22Rv1 (cell line): ENCODE results near the gene RAET1G.
"Not testable (repeated sequence)": the region's sequence is repeated elsewhere in the genome, so short reads cannot be mapped to it uniquely, and the experiment has no call there.

Source experiments
- H3K27ac ChIP-seq: fragments of 450-650 bp; 2 replicates; pipeline ENCODE4 v1.5.1; 2017
- ZFX ChIP-seq: fragments of 450-650 bp; IDR thresholded peaks from 2 replicates; pipeline ENCODE4 v1.6.1; 2017; ENCODE audit warnings: antibody characterized with exemption, borderline replicate concordance
- TF ChIP-seq, protein P1 (sequence below): fragments of 450-650 bp; IDR thresholded peaks from 2 replicates; pipeline ENCODE4 v1.5.1; 2017; ENCODE audit warnings: mild to moderate bottlenecking

The RAET1G gene

DNA sequence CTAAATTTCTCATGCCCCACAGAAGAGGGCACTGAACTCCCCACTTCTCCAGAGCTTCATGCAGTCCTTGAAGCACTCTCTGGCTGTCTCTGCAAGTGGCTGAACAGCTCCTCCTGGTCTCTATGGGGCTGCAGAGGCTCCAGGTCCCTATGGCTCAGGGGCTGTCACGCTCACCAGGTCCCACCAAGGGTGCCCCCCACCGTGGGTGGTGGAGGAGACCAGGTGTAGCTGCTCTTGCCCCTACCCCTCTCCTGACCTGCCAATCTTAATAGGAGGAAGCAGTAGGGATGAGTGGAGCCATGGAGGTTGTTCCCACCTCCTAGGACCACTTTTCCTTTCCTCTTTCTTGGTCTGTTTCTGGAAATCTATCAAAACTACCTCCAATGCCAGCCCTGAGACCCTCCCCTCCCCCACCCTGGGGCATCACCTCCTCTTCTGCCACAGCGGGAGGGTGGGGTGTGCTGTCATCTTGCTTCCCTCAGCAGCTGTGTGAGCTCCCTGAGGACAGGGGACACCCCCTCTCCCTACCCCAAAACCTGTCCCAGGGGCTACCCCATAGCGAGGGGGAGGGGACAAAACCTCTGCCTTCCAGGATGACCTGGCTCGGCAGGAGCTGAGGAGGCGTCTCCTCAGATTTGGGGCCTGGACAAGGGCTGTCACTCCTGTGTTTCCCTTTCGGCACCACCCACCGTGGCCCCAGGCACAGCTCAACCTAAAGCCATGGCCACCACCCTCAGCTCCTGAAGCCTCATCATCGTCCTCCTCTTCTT lies 13.0 kb downstream of the RAET1G start:
- TF ChIP-seq, protein P1, sequence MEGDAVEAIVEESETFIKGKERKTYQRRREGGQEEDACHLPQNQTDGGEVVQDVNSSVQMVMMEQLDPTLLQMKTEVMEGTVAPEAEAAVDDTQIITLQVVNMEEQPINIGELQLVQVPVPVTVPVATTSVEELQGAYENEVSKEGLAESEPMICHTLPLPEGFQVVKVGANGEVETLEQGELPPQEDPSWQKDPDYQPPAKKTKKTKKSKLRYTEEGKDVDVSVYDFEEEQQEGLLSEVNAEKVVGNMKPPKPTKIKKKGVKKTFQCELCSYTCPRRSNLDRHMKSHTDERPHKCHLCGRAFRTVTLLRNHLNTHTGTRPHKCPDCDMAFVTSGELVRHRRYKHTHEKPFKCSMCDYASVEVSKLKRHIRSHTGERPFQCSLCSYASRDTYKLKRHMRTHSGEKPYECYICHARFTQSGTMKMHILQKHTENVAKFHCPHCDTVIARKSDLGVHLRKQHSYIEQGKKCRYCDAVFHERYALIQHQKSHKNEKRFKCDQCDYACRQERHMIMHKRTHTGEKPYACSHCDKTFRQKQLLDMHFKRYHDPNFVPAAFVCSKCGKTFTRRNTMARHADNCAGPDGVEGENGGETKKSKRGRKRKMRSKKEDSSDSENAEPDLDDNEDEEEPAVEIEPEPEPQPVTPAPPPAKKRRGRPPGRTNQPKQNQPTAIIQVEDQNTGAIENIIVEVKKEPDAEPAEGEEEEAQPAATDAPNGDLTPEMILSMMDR: no peak
- no peak for TF ChIP-seq ZFX
- no peak overlapping the region for H3K27ac ChIP-seq

DNA sequence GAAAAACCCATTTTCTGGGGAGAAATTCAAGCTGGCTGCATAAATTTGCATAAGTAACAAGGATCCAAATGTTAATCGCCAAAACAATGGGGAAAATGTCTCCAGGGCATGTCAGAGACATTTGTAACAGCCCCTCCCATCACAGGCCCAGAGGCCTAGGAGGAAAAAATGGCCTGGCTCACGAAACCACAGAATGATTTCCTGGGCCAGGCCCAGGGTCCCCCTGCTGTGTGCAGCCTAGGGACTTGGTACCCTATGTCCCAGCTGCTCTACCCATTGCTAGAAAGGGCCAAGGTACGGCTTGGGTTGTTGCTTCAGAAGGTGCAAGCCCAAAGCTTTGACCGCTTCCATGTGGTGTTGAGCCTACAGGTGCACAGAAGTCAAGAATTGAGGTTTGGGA lies 14.4 kb downstream of the RAET1G start:
- not testable (repeated sequence) for H3K27ac ChIP-seq

GRCh38 chr6:149907317-149907716 lies 15.6 kb downstream of the RAET1G start:
- H3K27ac ChIP-seq: no peak overlapping the region

GRCh38 chr6:149906405-149906804 lies 16.5 kb downstream of the RAET1G start:
- H3K27ac ChIP-seq: no peak overlapping the region
- TF ChIP-seq ZFX: no peak
- TF ChIP-seq, protein P1: no peak

More at GRCh38 chr6:149907317-149907716, 15.6 kb downstream of the RAET1G start:
- TF ChIP-seq, protein P1: no peak
- TF ChIP-seq ZFX: no peak

GRCh38 chr6:149905911-149906371 lies 17.0 kb downstream of the RAET1G start:
- TF ChIP-seq ZFX: no peak
- TF ChIP-seq, protein P1: no peak
- no peak overlapping the region for H3K27ac ChIP-seq

DNA sequence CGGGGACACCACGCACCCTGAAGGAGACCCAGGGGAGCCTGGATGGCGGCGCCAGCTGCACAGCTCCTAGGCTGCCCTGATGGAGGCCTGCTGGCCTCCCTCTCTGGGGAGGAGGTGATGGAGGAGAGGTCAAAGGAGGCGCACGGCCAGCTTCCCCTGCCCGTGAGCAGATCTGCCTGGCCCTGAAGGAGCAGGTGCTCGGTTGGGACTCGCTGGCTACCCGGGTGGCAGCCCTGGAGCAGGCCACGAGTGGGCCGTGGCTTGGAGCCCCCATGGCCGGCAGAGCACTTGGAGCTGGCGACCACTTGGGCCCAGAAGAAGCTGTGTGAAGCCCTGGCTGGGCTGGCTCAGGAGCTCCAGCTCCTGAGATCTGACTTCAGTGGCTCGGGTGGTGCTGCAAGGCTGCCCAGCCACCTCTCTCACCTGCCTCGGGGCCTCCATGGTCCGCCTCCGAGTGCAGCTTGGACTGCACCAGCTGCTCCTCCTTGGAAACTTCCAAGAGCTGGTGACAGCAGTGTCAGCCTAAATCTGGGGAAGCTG lies 17.5 kb downstream of the RAET1G start:
- no peak overlapping the region for H3K27ac ChIP-seq
- TF ChIP-seq ZFX: no peak
- TF ChIP-seq, protein P1: no peak

- no peak overlapping the region for H3K27ac ChIP-seq
- TF ChIP-seq, protein P1: no peak
- TF ChIP-seq ZFX: no peak
Observed at GRCh38 chr6:149904661-149905370, 18.1 kb downstream of the RAET1G start.
